Measurements from ENCODE around the gene LRRC57.

GRCh38 chr15:42592716-42593115 lies 44.1 kb upstream of the LRRC57 start:
- TF ChIP-seq EGR1 (IDR thresholded peaks at IDR 0.05) (no peak), EP300 (IDR thresholded peaks at IDR 0.05; ENCODE audit: borderline replicate concordance) (no peak), RAD21 (IDR thresholded peaks at IDR 0.05; ENCODE audit: low read depth) (no peak), YY1 (IDR thresholded peaks at IDR 0.05; ENCODE audit: low read depth) (no peak), CEBPB (IDR thresholded peaks at IDR 0.05) (no peak), REST (IDR thresholded peaks at IDR 0.05; ENCODE audit: low read depth) (no peak), CREB1 (IDR thresholded peaks at IDR 0.05; ENCODE audit: low read depth) (no peak), NFIC (IDR thresholded peaks at IDR 0.05) (no peak), TAF1 (IDR thresholded peaks at IDR 0.05; ENCODE audit: low read depth) (no peak), MAX (IDR thresholded peaks at IDR 0.05) (no peak), TCF12 (IDR thresholded peaks at IDR 0.05; ENCODE audit: low read depth) (no peak)
- TF ChIP-seq, protein P1, sequence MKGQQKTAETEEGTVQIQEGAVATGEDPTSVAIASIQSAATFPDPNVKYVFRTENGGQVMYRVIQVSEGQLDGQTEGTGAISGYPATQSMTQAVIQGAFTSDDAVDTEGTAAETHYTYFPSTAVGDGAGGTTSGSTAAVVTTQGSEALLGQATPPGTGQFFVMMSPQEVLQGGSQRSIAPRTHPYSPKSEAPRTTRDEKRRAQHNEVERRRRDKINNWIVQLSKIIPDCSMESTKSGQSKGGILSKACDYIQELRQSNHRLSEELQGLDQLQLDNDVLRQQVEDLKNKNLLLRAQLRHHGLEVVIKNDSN (IDR thresholded peaks at IDR 0.05), result no peak

Measured in Ishikawa (cell line).